CD4-positive, alpha-beta T cell treated with Interleukin-4 for 4 hours (primary cell): ENCODE data around the gene KAT14.
"Not testable (repeated sequence)": the region's sequence is repeated elsewhere in the genome, so short reads cannot be mapped to it uniquely, and the experiment has no call there.

Source experiments
- DNase-seq: peaks from one replicate; pipeline ENCODE4 v3.0.0-alpha.2; 2020

The KAT14 gene

DNA sequence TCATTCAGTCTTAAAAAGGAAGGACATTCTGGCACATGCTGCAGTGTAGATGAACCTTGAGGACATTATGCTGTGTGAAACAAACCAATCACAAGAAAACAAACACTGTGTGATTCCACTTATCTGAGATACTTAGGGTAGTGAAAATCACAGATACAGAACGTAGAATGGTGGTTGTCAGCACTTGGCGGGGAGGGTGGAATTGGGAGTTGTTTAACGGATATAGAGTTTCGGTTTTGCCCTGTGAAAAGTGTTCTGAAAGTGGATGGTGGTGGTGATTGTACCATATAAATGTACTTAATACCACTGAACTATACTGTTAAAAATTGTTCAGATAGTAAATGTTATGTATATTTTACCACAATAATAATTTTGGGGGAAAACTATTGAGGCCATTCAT is 18.4 kb downstream of the KAT14 start:
- DNase-seq: no peak

- DNase-seq: no peak
These were observed 26.7 kb downstream of the KAT14 start for GRCh38 chr20:18164356-18164755.

DNA sequence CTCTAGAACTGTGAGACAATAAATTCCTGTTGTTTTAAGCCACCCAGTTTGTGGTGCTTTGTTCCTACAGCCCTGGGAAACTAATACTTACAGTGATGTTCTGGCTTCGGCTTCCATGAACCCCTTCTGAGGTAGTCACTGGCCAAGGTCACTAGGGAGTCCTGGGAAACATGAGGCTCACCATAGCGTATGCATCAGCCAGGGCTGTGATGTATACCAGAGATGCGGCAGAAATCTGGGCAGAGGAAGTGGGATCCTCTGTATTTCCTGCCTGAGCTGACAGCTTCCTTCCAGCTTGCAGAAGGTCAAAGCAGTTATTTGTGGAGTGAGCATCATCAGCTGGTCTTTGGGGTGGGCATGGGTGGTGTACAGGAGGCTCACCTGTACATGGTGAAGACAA is 27.9 kb downstream of the KAT14 start:
- no peak for DNase-seq

DNA sequence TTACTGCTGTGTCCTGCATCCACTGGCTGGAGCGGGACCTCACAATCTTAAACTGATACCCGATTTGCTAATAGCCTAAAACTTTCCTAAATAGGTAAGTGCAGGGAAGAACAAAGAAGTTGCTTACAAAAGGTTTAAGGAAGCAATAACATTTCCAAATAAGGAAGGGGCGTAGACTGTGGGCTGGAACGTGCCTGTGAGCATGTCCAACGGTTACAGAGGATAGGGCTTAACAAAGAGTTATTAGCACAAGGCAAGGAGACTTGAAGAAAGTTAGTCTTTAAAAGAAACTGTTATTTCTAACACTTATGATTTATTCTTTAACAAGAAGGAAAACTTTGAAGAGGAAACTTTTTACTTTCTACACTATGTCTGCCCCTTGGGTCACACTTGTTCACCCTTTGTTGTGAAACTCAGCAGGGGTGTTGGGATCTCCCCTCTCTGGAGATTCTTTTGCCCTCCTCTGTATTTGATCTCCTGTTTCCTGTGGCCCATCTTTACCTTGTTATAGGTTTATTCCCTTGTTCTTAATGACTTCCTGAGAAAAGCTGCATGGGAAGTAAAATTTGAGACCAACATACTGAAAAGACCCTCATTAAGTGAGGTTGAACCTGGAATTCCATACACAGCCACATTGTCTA is 28.7 kb downstream of the KAT14 start:
- DNase-seq: no peak

GRCh38 chr20:18166950-18167349 is 29.3 kb downstream of the KAT14 start:
- no peak for DNase-seq

GRCh38 chr20:18172379-18172778 is 34.7 kb downstream of the KAT14 start:
- no peak for DNase-seq

- DNase-seq: no peak
These were observed 37.4 kb downstream of the KAT14 start for GRCh38 chr20:18174906-18175683.

DNA sequence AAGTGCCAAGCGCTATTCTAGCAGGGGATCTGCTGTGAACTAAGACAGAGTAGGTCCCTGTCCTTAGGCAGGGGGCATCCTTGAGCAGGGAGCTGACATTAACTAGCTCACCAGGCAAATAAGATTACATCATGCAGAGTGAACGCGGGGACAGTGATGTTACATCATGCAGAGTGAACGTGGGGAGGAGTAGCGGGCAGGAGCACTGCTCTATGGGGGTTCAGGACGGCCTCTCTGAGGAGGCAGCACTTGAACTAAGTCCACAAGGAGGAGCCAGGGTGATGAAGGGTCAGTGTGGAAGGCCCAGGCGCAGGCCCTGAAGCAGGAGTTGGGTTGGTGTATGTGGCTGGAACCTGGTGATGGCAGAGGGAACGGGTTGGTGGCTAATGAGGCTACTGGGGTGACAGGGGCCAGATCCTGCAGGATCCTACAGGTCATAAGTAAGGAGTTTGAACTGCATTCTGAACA is 38.7 kb downstream of the KAT14 start:
- no peak for DNase-seq

- not testable (repeated sequence) for DNase-seq
These were observed 42.7 kb downstream of the KAT14 start for GRCh38 chr20:18180366-18180765.

GRCh38 chr20:18180815-18181214 is 43.2 kb downstream of the KAT14 start:
- DNase-seq: no peak

GRCh38 chr20:18187020-18187419 is 49.4 kb downstream of the KAT14 start:
- no peak for DNase-seq

GRCh38 chr20:18188434-18188833 is 50.8 kb downstream of the KAT14 start:
- DNase-seq: no peak

DNA sequence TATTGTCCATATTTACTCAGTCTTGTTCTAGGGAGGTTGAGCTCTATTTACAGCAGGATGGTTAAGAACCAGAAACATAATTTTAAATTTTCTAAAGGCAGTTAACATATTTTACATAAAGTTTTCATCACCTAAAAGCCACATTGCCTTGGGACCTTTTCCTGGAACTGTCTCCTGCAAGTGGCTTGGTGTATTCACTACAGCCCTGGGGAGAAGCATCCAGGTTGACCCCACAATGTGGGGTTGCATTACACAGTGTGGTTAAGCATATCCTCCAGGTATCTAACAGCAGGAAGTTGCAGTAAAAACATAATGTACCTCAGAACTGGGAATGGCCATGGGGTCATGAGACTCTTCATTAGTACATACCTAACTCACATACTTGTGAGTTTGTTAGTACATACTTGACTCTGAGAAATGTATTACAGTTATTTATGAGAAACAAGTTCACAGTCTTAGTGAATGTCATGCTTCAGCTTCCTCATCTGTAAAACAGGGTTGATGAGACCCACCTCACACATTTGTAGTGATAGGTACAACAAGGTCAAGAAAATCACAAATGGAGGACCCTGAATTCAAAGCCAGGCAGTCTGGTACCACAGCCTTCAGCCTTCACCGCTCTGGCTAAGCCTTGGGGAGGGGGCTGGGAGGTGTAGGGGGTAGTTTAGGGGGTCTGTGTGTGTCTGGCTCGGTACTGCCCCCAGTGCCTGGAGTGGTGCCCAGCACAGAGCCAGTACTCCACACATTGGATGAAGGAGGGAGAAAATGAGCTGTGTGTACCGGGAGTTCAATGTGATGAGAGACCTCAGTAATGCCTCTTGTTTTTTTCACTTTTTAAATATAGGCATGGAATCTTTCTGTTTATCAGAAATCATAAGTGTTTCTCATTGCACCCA is 52.9 kb downstream of the KAT14 start:
- no peak for DNase-seq

- no peak for DNase-seq
These were observed 53.6 kb downstream of the KAT14 start for GRCh38 chr20:18191306-18191705.

- DNase-seq: not testable (repeated sequence)
These were observed 56.8 kb downstream of the KAT14 start for GRCh38 chr20:18194461-18194860.

DNA sequence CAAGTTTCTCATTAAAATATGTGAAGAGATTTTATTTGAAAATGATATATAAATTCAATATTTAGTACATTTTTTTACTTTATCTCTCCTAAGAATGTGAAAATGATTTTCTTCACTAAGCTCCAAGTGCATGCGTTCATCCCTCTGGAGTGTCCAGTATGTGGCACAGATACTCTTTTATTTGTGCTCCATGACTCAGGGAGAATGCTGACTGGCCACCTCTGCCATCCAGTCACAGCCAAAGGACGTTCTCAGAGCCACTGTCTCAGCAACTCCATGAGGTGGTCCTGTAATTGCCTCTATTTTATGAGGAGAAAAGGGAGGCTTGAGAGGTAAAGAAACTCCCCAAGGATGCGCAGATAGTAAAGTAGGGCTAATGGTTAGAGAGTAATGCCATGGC is 58.3 kb downstream of the KAT14 start:
- DNase-seq: no peak

- DNase-seq: no peak
These were observed 59.9 kb downstream of the KAT14 start for GRCh38 chr20:18197382-18198070.

- no peak for DNase-seq
These were observed 65.3 kb downstream of the KAT14 start for GRCh38 chr20:18202966-18203365.

DNA sequence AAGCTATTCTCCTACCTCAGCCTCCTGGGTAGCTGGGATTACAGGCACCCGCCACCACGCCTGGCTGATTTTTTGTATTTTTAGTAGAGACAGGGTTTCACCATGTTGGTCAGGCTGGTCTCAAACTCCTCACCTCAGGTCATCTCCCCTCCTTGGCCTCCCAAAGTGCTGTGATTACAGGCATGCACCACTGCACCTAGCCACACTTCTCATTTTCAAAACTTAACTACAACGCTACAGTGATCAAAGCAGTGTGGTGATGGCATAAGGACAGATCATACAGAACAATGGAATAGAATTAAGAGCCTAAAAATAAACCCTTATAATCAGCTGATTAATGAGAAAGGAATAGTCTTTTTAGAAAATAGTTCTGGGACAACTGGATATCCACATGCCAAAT is 66.0 kb downstream of the KAT14 start:
- not testable (repeated sequence) for DNase-seq

DNA sequence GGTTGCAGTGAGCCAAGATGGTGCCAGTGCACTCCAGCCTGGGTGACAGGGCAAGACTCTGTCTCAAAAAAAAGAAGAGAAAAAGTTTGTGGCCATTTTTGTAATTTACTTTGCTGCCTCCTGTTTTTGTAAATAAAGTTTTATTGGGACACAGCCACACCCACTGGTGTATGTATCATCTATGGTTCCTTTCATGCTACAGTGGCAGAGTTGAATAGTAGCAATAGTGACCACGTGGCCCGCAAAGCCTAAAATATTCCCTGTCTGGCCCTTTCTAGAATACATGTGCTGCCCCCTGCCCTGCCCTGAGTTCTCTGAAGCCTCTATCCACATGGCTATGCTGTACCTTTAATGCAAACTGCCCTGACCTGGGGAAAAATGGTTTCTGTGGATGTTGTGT is 75.3 kb downstream of the KAT14 start:
- no peak for DNase-seq

GRCh38 chr20:18215566-18215965 is 77.9 kb downstream of the KAT14 start:
- DNase-seq: no peak

GRCh38 chr20:18218280-18218679 is 80.6 kb downstream of the KAT14 start:
- DNase-seq: no peak

GRCh38 chr20:18223409-18223808 is 85.7 kb downstream of the KAT14 start:
- DNase-seq: no peak
